ENCODE measurements around the gene TNFRSF19.

Gene TNFRSF19

DNA sequence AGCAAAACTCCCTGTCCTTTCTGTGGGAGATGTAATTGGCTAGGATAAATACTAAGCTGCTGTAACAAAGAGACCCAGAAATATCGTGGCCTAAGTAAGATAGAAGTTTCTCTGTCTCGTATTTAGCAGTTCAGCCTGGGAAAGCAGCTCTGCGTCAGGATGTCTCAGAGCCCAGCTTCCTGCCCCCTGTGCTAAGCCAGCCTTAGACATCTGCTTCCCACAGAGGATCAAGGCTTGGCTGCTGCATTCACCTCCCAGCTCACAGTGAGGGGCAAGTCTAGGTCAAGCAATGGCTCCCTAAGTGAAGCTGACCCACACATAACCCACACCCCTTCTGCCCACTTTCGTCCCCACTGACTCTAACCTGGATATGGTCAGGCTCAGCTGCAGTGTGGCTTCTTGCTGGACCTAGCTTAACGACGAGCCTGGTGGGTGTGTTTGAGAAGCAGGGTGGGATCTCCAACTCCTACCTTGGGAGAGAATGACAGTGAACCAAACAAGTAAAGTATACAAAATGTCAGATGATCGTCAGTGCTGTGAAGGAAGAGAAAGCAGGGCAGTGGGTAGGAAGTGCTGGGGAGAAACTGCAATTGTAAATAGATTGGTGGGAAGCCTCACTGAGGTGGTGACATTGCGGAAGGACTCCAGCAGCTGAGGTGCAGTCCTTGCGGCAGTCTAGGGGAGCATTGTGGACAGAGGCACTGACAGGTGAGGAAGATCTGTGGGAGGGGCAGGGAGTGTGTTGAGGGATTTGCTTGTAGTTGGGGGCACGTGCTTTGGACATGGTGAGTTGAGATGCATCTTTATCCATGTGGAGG is 82.9 kb downstream of the TNFRSF19 start:
- TF ChIP-seq, protein P1, sequence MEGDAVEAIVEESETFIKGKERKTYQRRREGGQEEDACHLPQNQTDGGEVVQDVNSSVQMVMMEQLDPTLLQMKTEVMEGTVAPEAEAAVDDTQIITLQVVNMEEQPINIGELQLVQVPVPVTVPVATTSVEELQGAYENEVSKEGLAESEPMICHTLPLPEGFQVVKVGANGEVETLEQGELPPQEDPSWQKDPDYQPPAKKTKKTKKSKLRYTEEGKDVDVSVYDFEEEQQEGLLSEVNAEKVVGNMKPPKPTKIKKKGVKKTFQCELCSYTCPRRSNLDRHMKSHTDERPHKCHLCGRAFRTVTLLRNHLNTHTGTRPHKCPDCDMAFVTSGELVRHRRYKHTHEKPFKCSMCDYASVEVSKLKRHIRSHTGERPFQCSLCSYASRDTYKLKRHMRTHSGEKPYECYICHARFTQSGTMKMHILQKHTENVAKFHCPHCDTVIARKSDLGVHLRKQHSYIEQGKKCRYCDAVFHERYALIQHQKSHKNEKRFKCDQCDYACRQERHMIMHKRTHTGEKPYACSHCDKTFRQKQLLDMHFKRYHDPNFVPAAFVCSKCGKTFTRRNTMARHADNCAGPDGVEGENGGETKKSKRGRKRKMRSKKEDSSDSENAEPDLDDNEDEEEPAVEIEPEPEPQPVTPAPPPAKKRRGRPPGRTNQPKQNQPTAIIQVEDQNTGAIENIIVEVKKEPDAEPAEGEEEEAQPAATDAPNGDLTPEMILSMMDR (IDR thresholded peaks at IDR 0.05; ENCODE audit: borderline replicate concordance, insufficient read depth, low read depth, low read length), result no peak
- H3K4me3 ChIP-seq (ENCODE audit: low read depth, low read length), result no peak overlapping the region

DNA sequence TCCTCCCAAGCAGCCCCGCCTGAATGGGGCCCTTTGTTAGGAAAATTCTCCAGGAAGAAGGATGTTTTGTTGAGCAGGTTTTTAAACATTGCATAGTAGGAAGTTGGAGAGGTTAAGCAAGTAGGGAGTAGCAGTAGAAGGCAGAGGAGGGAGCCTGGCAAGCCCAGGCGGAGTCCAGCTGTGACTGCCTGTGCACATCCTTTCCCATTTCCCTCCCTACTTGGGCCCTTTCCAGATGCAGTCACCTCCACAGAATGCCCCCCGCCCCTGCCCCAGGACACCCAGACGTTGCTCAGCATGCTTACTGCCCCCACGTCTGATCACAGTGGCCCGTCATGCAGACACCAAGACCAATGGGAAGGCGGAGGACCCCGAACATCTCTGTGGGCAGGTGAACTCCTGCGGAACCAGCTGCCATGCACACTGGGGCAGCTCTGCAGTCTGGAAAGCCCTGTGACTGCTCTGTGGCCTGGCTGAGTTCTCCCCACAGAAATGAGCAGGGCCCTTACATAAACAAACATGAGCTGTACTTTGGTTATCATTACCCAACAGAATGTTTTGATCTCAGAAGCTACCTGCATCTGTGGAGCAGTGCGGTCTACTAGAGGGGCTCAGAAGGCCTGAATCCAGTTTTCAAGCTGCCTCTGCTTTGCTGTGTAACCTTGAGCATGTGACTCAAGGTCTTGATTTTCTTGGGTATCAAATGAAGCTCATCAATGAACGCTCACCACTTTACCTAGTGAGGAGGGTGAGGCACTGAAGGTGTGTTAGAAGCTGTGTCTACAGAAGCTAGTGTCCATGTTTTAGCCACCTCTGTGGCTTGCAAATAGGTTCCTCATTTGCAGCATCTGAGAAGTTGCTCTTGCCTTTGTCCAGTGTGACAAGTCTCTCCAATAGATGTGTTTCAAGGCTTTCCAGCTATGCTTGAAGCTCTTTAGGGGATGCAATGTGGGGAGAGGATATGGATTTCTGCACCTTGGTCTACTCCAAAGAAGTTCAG is 84.2 kb downstream of the TNFRSF19 start:
- TF ChIP-seq, protein P1 (IDR thresholded peaks at IDR 0.05; ENCODE audit: borderline replicate concordance, insufficient read depth, low read depth, low read length), result no peak
- H3K4me3 ChIP-seq (ENCODE audit: low read depth, low read length), result no peak overlapping the region

DNA sequence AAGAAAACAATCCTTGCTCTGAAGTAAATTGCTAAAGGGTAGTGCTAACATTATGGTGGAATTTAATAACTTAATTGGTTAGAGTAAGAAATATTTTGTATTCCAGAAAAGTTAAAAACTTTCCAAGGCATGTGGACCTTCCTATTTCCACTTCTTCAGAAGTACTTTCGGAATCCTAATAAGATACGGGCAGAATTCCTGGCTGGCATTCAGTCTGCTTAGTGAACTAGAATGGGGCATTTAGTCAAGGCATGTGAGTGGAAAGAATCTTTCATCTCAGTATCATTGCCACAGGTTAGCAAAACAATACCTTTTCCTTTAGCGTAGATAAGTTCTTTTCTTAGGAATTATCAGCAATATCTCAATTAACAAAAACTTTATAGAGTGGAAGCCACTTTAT is 85.1 kb downstream of the TNFRSF19 start:
- TF ChIP-seq, protein P1 (IDR thresholded peaks at IDR 0.05; ENCODE audit: borderline replicate concordance, insufficient read depth, low read depth, low read length), result no peak
- no peak overlapping the region for H3K4me3 ChIP-seq (ENCODE audit: low read depth, low read length)

DNA sequence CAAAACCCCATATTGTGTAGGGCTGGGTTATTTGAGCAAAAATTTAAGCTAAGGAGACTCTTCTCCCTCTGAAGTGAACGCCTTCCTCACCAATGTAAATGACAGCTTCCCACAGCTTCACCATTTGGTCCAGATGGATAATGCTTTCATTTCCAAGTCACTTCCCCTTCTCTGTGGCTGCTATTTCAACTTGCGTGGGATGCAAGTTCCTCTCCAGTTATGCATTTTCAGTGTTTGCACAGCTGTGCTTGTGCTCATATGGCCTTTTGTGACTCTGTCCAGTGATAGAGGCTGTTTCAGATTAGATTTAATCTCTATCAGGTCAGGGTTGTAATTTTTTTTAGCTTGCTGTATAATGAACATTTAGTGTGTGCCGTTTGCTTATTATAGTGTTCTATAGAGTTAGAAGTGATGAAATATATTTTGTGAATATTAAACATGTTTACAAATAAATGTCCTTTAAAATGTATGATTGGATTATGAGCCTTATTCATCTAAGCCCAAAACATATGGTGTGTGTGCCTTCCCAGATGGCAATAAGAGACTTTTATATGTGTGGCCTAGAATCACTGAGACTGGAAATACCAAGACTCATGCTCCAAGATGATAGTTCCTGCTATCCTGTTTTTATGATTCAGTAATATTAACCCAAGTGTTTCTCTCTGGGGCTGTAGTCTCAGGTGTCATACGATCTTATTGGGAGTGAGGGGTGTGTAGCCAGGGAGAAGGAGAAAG is 86.6 kb downstream of the TNFRSF19 start:
- no peak overlapping the region for H3K4me3 ChIP-seq (ENCODE audit: low read depth, low read length)

DNA sequence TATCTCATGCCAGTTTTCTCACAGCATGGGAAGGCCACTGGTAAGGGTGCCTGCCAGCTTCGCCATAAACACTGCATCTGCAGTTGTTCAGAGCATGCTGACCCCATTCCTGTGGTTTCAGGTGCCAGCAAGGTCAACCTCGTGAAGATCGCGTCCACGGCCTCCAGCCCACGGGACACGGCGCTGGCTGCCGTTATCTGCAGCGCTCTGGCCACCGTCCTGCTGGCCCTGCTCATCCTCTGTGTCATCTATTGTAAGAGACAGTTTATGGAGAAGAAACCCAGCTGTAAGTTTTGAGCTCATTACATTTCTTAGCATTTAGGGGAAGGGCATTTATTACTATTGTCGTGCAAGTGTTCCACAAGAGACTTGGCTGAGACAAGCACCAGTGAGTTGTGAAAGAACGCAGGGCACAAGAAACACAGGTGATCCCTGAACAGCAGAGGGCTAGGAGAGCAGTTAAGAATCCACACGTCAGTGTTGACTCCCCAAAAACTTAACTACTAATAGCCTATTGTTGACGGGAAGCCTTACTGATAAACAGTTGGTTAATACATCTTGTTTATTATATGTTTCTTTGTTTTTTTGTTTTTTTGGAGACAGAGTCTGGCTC is 88.8 kb downstream of the TNFRSF19 start:
- H3K4me3 ChIP-seq (ENCODE audit: low read depth, low read length), result no peak overlapping the region
- TF ChIP-seq, protein P1 (IDR thresholded peaks at IDR 0.05; ENCODE audit: borderline replicate concordance, insufficient read depth, low read depth, low read length), result no peak

More for the DNA sequence above, 86.6 kb downstream of the TNFRSF19 start:
- TF ChIP-seq, protein P1 (IDR thresholded peaks at IDR 0.05; ENCODE audit: borderline replicate concordance, insufficient read depth, low read depth, low read length), result no peak

DNA sequence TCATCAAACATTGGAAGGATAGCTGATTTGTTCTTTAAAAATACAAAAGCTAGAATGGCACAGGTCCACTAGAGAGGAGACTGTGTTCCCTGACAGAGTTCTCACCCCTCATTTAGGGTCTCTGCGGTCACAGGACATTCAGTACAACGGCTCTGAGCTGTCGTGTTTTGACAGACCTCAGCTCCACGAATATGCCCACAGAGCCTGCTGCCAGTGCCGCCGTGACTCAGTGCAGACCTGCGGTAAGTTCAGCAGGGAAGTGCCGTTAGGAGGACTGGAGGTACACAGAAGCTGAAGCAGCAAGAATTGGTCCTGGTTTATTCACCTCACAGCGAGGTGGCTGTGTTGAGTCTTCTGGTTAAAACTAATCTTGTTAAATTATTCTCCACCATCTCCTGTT is 90.0 kb downstream of the TNFRSF19 start:
- no peak overlapping the region for H3K4me3 ChIP-seq (ENCODE audit: low read depth, low read length)
- TF ChIP-seq, protein P1 (IDR thresholded peaks at IDR 0.05; ENCODE audit: borderline replicate concordance, insufficient read depth, low read depth, low read length), result no peak

Data from GM12875 (cell line).